HG03095 (cell line): ENCODE measurements around the gene CADM2.
"Not testable (repeated sequence)": the region's sequence is repeated elsewhere in the genome, so short reads cannot be mapped to it uniquely, and the experiment has no call there.

Experiments used
- ATAC-seq: cut with Tn5 transposase; IDR thresholded peaks from one replicate; pipeline ENCODE4 v1.9.1; 2021; ENCODE audit warnings: moderate library complexity; ENCODE audit not compliant: unreplicated experiment

The CADM2 gene

GRCh38 chr3:84958495-84959469 lies at the start of gene CADM2:
CADM2 (plus strand) TSS chr3:84958989.
- peak; percentile 86 for ATAC-seq

GRCh38 chr3:84918592-84918991 lies 40.2 kb upstream of the CADM2 start:
- not testable (repeated sequence) for ATAC-seq

GRCh38 chr3:84922682-84923081 lies 36.1 kb upstream of the CADM2 start:
- ATAC-seq, result no peak

DNA sequence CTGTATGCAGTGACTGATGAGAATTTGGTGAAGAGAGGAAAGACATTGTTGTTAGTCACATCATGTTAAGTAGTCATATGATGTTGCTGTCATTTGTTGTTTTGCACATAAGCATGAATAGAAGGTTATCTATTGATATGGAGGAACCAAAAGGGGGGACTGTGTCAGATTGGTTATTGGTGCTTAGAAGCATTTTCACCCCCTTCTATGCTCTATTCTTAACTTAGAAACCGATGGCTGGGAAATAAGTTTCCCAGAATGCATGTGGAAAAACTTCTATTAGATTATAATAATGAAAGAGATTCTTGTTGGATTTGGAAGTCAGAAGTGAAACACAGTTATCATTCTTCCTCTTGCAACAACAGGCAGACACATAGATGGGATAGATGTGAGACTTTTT lies 33.2 kb upstream of the CADM2 start:
- ATAC-seq, result no peak

DNA sequence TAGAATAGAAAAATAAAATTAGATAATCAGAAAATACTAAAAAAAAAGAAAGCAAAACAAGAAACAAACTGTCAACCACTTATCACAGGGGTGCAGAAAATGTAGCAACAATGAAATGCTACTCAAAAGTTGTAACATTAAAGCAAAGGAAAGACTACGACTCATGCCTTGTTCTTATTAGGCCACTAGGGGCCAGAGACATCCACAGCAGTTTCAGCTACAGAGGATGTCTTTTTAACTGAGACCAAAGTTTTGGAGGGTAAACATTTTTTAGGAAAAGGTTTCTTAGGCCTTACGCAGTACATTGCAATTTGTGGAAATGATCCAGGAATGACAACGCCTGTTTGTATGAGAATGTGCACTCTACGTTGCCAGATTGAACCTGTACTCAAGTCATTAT lies 15.4 kb upstream of the CADM2 start:
- no peak for ATAC-seq

DNA sequence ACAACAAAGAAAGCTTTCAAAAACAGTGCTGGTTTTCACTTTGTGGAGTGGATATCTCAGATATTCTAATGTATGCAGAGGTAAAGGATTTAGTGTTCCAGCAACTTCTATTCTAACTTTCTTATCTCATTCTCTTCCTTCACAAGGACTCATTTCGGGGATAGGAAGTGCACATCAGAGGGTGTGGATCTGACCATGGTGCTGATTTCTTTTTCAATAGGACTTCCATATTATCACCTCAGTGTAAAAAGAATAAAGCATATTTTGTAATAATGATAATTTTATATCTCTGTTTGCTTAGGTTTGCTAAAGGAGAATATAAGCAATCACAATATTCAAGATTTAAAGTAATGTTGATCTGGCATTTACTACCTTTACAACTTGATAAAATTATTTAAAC lies 12.5 kb upstream of the CADM2 start:
- ATAC-seq, result no peak

DNA sequence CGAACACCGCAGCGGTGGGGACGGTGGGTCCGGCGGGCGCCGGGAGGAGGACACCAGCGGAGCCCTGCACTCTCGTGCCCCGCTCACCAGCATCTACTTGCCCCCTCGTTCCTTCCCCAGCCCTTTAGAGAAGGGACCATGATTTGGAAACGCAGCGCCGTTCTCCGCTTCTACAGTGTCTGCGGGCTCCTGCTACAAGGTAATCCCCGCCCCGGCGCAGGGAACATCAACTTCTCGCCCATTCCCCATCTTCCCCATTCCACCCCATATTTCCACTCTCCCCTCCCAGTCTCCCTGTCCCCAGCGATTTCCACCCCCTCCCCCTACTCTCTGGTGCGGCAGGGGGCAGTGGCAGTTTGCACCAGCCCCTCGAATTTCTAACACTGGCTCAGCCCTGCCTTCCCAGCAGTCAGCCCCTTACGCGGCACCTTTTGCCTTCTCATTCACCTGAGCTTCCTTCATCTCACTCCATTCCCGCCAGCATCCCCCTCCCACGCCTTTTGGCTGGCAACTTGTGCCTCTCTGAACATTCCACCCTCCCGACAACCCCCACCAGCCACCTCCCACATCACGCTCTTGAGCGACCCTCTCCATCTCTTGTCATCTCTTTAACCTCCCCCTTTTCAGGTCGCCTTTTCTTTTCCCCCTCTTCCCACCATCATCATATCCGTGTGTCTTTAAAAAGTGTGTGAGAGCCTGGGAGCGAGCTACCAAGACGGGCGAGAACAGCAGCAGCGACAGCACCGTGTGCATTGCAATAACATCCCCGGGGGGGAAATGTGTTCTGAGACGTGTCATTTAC lies 882 bp downstream of the CADM2 start:
- ATAC-seq, result no peak

DNA sequence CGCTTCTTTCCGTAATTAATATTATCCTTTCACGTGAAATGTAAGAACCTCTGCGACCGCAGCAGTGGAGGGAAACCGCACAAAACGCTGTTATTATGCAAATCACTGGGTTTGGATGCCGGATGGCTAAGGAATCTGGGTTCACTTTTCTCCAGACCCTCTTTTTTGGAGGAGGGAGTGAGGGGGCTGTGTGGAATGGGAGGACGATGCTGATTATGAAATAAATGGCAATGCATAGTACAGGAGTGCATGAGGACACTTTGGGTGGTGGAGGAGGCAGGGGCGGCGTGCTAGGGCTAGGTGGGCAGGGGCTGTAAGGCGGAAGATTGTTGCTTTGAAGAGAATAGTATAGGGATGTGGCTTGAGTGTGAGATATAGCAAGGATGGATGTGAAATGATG lies 1.8 kb downstream of the CADM2 start:
- ATAC-seq, result no peak

GRCh38 chr3:84961011-84961410 lies 2.2 kb downstream of the CADM2 start:
- ATAC-seq, result no peak

GRCh38 chr3:84961521-84962255 lies 2.9 kb downstream of the CADM2 start:
- ATAC-seq, result no peak

DNA sequence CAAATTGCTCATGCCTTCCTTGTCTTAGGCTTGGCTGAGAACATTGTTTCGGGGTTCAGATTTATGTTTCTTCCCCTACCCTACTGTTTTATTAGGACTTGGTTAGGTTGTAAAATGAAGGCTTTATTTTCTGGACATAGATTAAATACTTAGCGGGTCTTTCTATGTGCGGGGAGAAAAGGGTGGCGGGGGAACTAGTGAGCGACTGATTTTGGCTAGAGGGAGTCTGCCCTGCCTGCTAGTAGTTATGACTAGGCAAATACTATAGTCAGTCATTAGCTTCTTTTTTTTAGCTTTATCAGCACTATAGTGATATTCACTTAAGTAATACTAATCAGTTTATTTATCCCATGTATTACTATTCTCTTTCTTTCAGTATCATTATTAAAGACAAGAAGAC lies 3.6 kb downstream of the CADM2 start:
- no peak for ATAC-seq

- ATAC-seq, result no peak
Observed at GRCh38 chr3:84963137-84963536, 4.3 kb downstream of the CADM2 start.

DNA sequence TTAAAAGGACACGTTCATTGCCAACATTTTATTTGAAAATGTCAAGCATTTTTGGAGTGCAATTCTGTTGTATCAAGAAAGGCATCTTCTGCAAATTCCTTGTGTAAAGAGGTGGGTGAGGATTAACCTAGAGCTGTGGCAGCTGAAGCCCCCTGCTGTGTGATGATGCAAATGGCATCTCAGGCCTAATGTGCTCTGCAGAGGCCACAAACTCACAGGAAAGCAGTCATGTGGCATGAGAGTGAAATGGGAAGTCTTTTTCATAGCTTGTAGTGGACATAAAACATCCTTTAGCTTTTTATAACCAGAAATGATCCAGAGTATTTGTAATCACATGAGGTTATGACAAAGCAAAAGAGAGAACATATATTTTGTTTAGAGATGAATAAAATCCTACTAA lies 6.4 kb downstream of the CADM2 start:
- ATAC-seq, result no peak

- ATAC-seq, result no peak
Observed at GRCh38 chr3:84967767-84968581, 9.2 kb downstream of the CADM2 start.

DNA sequence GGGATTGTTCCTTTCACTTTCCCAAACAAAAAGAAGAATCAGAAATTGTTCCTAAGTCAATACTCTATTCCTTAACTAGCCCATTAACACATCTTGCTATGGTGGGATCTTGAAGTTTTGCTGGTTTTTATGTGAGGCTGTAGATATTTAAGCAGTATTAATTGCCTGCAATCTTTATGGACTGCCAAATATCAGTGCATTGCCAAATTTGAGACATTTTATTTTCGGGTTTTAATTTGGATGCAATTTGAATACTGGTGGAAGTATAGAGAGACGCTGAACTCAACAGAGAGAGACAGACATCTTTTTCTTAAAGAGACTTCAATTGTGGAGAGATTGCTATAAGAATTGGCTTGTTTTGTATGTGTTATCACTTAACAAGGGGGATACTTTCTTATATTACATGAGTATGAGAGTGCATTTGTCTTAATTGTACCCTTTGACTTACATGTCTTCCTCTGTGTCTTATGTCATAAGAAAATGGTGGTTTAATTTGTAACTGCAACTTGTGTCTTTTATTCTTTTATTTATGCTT lies 10.0 kb downstream of the CADM2 start:
- no peak for ATAC-seq

GRCh38 chr3:84974347-84974746 lies 15.6 kb downstream of the CADM2 start:
- no peak for ATAC-seq

DNA sequence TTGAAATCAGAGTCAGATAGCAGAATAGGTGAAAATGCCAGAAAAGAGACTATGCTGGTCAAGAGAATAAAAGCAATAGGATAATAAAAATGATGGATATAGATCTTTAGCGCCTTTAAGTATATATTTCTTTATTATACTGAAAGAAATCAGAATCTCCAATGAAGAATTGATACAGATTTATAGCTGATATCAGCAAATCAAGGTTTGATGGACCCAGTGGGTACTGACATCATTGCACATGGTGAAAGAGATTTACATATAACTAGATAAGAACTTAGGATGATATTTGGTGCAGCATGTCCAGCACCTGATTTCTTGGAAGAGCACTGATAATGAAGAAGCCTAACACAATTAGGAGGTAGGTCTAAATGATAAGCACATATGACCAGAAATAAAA lies 18.2 kb downstream of the CADM2 start:
- no peak for ATAC-seq

GRCh38 chr3:84978843-84979242 lies 20.1 kb downstream of the CADM2 start:
- no peak for ATAC-seq

DNA sequence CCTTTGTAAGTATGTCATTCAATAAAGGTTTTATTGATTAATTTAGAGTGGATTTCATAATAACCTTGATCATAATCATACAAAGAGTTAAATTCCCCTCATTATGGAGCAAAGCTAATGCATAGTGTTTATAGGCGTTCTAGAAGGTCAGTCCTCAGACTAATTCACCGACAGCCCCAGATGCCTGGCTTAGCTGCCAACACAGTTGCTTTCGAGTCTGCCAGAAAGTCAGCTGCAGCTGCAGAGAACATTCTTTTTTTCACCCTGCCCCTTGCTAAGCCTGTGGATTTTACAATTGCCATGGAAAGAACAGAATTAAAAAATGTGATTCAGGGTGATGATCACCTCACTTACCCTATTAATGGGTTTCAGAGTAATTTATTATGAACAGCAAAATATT lies 21.2 kb downstream of the CADM2 start:
- no peak for ATAC-seq

GRCh38 chr3:84980456-84980855 lies 21.7 kb downstream of the CADM2 start:
- no peak for ATAC-seq
